HUDEP-2 (cell line): ENCODE measurements around the gene EDNRB.
"Not testable (repeated sequence)": the region's sequence is repeated elsewhere in the genome, so short reads cannot be mapped to it uniquely, and the experiment has no call there.

ENCODE experiments used
- DNase-seq, 76 experiments: peaks; one replicate each; lab custom pipeline; 2025; ENCODE audit not compliant: unreplicated experiment in 76 of 76; lab: John Stamatoyannopoulos, UW

EDNRB gene

DNA sequence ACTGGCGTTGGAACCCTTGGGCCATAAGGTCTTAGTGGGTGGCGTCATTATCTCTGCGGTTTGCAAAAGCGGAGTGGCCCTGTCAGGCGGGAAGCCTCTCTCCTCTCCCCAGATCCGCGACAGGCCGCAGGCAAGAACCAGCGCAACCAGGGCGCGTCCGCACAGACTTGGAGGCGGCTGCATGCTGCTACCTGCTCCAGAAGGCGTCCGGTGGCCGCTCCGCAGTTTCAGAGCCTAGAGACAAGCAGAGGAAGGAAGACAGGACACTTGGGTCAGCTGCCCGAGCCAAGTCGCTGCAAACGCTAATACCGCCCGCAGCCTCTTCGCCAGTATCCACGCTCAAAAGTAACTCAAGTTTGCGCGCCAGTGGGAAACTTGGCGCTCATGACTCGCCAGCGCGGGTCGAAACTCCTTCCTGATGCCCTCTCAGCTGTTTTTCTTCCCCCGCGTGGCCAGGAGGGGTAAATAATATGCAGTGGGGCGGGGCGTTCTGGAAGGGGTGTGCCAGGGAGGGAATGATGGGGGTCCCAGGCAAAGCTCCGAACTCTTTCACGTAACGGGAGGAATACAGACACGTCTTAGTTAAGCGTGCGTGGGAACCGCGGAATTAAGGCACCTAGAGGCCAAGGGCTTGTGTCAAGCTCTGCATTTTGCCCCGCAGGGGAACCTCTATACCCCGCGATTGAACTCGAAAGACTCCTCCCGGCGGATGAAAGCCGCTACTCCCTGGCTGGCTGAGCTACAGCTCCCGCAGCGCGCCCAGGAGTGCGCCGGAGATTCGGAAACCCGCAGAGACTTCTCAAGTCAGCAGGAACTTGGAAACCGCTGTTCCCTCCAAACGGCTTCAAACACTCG is at the start of gene EDNRB:
Gene EDNRB (minus strand): TSS at position 441 of the 855 bp plus-strand sequence. CDS start 258 bp downstream, at position 183.
- DNase-seq, result no peak

DNA sequence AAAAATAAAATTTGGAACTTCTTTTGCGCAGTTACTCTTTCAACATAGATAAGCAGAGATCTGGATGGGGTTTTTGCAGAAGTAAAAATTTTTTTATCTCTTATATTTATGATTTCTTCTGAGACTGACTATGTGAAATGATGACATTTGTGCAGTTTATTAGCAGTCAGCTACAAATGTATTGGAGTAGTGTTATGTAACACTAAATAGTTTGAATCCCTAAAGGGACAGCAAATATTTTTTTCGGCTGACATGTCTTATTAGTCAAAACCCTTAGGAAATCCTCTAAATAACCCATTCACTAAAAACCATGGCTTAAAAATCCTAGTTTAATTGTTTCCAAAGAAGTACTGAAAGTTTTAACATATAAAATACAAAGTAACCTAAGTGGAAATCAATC is 48.0 kb upstream of the EDNRB start:
- no peak for DNase-seq

DNA sequence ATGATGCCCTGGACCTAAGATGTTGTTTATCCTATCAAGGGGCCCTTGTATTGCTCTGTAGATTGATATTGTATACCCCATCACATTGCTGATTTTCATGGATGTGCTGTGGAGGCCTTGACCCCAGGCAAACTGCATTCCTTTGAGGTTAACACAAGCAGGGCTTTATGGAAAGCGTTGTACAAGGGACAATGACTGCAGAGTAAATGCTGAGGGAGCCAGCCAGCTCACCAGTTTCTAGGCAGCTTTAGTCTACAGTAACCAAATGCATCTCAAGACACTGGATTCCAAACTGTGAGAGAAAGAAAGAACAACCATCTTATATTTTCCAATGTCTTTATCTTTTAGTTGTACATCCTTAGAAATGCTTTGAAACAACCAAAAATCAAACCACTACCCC is 34.1 kb upstream of the EDNRB start:
- DNase-seq, result no peak

DNA sequence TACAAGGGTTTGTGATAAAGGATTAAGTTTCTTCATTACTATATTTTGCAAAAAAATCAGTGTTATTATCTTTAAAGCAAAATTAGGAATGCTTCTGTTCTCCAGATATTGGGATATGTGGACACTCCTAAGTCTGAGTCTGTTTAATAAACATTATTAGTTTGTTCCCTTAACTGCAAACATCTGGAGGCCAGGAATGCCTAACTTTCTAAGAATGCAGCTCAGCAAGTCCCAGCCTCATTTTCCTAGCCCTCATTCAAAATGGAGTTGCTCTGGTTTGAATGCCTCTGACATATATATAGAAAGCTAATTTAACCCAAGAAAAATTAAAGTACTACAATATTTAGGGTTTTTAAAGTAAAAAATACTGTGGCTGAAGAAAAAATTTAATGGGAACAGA is 33.6 kb upstream of the EDNRB start:
- no peak for DNase-seq

DNA sequence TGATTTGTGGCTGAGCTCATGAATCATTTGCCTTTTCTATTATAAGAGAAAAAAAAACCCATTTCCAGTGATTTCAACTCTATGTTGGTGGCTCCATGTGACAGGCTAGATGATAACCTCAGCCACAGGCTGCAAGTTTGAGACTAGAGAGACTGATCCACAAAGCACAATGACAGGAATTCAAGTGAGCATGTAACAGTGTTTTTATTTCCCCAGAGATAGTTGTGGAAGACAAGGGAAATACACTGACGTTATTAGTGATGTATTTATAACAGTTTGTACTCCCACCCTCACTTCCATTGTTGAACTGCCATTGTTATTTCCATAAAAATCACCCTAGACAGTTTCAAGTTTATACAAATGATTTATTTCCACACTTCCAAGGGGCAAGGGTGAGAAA is 27.9 kb upstream of the EDNRB start:
- no peak for DNase-seq

DNA sequence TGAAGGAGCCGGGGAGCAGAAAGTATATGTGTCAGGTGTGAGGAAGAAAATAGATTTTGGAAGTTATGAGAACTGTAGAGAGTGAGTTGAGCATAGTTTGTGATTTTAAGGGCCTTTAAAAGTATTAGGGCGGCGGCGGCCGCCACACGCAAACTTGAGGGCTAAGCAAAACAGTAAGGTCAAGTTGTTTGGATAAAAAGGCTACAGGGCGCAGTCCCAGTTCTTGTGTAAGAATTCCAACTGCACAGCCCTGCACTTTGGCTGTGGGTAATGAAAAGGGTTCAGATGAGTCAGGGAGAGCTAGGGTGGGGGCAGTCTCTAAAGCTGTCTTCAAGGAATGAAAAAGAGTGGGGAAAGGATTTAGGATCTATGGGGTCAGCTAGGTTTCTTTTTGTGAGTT is 16.4 kb upstream of the EDNRB start:
- DNase-seq, result not testable (repeated sequence)

DNA sequence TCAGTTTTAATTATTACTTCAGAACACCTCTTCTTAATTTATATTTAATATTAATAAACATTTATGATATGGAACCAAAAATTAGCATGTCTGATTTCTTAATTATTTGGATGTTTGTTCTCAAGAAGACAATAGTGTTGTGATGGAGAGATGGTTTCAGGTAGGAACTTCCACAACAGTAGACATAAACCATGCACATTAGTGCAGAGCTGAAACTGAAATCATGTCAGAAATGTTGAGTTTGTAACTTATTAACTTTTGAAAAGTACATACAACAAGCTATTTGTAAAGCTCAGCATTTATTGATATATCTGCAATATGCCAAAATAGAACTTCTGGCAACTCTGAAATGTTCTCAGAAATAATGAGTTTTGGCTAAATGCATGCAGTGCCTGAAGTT is 11.8 kb upstream of the EDNRB start:
- DNase-seq, result no peak

DNA sequence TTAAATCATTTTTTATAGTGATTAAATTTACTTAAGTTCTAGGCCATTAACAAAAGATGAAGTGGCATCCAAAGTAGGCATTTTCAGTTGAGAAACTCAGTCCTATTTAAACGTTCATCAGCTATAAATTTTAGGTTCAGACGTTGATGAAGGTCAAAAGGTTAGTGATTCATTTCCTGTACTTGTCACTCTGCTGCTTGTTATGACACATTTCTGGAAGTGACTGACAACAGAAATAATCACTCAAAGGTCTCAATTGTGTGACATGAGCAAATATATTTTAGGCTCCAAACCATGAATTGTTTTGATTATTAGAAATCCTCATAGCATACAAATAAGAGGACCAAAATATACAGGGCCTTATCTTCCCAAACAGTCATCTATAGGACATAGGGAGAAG is 10.3 kb upstream of the EDNRB start:
- no peak for DNase-seq

DNA sequence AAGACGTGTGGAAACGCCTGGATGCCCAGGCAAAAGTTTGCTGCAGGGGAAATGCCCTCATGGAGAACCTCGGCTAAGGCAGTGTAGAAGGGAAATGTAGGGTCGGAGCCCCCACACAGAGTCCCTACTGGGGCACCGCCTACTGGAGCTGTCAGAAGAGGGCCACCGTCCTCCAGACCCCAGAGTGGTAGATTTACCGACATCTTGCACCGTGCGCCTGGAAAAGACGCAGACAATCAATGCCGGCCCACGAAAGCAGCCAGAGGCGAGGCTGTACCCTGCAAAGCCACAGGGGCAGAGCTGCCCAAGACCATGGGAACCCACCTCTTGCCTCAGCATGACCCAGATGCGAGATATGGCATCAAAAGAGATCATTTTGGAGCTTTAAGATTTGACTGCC is 7.0 kb upstream of the EDNRB start:
- no peak for DNase-seq

DNA sequence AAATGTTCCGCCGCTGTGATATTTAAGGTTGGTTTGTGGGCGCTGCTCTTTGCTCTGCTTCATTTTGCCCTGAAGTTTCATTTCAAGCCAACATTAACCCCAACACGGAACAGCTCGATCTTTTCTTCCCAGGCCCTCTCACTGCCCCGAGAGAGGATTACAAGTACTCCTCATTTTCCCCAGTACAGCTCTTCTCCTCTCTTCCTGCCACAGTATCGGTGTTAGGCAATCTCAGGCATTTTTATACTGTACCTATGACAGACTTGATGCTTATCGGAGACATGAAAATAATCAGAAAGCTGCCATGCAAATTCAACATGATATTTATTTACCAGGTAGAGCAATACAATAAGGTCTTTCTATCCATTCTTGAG is 1.3 kb upstream of the EDNRB start:
- DNase-seq, result no peak

DNA sequence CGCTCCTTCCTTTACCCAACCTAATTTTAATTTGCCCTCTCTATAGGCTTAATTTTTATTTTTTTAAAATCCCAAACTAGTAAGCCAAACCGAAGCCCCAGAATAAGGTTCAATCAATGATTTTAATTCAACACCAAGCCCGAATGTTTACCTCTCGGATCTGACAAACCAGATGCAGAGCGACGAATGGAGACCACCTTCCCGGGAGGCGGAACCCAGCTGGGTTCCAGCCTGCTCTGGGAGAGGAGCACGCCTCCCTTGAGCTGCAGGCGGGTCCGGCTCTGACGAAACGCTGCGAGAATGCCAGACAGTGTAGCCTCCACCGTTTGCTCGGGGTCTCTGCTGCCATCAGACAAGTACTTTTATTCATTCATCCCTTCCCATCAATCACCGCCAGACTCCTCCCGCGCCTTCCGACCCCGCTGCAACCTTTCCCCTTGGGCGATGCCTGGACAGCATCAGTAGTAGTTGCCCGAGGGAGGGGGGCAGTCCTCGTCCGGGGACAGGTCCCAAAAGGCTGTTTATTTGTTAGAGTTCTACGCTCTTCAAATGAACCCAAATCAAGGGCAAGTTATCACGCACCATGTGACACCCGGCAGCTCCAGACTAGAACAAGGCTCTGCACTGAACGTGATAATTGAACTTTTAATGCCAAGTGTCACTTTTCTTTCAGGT is 752 bp upstream of the EDNRB start:
- no peak for DNase-seq

DNA sequence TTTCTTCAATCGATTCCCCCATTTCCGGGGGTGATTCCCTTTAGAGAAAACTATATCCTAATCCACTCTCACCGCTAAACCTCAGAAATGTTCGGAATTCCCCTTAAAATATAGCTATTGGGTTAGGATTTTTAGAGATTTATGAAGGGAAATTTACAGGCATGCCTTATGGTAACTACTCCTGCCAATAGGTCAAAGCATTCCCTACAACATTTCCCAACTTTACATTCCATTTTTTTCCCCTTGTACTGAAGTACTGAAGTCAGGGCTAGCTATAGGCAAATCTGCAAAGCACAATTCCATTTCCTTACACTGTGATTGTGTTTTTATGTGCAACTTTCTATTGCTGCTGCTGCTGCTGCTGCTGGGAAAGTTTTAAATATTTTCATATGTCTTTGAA is 2.1 kb downstream of the EDNRB start:
- no peak for DNase-seq

DNA sequence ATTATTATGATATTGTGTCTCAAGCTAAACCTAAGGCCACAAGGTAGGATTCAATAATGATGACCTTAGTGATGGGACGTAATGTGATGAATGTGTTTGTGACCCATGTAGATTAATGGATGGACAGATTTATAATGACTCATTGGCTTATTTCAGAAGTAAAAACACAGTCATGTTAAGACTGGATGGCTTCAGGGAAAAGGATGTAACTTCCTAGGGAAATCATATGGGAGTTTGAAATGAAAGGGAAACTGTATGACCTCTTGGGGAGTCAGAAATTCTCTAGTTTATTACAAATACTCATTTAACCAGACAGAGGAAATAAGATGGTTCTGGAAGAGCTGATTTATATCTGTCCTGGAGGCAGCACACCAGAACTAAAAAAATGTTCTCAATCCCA is 2.9 kb downstream of the EDNRB start:
- DNase-seq, result no peak

DNA sequence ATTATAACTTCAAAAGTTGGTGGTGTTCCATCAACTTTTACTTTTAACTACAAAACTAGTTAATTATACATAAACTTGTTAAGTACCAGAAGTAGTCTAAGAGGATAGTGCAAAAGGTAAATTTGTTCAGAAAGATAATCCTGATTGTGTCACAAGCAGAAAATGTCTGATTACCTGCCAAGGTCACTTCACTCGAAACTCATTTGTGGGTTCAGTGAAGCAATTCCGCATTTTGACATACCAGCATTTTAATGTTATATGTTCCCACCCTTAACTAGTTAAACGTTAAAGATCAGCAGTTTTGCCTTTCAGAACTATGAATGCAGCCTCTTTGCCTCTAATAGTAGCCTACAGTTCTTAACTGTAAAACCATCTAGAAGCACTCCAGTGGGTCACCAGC is 5.6 kb downstream of the EDNRB start:
- no peak for DNase-seq

DNA sequence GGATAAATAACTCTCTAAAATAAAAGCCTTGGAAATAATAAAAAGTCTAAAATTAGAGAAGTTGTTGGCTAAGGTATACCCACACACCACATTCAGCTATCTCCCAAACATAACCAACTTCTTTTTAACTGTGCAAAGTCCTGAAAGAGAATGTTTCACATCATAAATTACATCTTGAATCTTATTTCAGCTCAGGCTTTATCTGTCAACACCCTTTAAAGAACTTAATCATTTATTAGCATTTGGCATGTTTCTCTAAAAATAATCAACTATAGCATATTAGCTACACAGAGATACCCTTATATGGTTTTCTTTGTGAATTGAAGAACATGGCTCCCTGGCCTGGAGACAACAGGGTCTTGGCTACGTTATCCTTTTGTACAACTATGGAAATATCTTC is 6.9 kb downstream of the EDNRB start:
- no peak for DNase-seq

DNA sequence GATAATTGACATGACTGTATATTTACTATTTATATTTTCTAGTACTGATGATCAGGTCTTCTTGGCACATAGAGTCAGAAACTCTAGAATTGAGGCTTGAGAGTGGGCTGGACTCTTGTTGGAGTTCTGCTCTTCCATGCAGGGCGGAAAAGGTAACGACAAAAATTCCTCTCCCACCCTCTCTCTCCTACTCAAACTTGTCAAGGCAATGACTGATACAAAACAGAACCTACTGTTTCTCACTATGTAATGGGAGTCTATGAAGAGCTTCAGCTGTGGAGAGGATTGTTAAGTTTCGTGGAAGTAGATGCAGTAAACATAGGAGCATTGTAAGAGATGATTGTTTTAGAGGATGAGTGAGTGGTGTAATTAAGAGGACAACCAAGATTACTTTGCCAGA is 8.8 kb downstream of the EDNRB start:
- DNase-seq, result no peak

DNA sequence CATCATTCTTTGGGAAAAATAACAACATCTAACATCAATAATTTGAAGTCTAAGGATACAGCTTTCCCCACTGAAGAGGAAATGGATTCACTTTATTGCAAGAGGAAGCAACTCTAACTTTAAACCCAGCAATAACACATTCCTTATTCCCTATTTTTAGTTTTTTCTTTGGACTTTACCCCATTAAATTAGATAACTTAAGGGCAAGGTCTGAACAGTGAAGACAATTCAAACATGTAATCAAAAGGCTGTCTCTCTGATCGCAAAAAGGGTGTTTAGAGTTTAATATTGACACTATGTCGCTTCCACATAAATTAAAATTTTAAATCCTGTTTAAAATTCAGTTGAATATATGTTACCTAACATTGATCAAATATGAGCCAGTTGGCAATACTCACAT is 10.1 kb downstream of the EDNRB start:
- no peak for DNase-seq

DNA sequence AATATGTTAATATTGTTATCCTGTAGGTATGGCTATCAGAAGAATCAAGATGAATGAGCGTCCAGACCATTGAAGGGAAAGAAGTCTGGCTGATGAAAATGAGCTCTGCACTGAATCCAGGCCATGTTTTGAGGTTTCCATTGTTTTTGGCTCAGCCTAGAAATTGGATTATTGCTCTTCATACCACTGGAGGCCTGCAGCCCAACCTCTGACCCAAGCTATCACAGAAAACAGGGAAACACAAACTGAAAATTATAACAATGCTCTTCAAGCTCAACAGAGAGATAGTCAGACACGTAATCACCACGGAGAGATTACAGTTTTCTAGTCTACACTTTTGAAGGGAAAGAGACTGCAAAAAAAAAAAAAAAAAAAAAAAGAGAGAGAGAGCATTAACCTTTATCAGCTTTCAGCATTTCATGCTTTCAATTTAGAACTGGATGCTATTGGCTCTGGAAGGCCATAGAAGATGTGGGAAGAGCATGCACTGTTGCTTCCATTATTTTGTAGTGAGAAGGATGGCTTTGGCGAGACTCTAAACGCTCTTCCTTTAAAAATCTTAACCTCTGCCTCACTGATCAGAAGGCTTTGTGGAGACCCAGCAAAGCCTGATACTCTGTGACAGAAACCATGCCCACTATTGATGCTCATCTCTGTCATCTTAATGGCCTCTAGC is 10.8 kb downstream of the EDNRB start:
- no peak for DNase-seq

DNA sequence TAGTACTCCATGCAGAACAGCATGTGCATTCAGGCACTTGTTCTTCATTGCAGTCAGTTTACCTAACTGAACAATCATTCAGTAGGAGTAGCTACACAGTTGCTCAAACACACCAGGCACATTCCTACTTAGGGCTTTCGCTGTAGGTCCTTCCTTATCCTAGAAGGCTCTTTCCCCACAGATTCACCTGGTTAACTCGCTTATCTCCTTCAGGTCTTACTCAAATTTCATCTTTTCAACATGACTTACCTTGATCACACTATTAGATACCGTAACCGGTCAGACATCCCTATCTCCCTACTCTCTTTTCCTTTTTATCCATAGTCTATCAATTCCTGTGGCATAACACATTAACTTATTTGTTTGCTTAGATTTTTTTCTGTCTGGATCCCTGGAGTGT is 14.6 kb downstream of the EDNRB start:
- no peak for DNase-seq

DNA sequence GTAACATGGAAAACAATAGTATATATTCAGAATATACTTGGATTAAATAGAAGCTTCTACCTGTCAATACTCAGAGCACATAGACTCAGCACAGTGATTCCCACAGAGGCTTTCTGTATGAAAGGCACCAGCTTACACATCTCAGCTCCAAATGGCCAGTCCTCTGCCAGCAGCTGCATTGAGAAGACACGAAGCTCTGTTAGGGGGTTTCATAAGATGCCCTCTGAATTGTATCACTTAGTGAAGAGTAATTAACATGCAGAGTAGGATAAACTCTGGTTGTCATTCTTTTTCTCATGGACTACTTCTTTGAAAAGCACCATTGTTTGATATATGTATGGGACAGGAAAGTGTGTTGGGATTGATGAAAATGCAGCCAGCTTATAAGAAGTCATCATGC is 15.2 kb downstream of the EDNRB start:
- no peak for DNase-seq

DNA sequence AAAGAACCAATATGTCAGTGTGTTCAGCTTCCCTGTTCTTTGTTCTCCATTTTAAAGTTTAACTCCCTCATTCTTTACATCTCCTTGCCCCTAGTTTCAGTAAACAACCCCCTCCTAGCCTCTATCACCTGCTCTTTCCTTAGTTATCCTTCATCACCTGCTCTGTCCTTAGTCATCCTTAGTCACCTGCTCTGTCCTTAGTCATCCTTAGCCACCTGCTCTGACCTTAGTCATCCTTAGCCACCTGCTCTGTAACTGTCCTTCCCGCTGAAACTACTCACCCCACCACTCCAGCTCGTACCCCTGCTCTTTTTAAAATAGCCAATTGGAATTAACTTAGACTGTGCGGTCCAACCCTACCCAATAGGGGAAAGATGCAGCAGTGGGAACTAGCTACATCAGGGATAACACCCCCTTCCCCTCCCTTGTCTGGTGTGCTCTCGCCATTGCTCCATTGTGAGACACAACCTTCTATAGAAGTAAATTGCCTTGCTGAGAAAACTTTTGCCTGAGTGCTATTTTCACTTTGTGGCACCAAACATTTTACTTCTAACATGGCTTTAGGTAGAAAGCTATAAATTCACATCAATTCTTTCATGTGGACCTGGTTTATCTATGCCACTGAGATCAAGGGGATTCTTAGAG is 16.2 kb downstream of the EDNRB start:
- no peak for DNase-seq
